Stimulated activated CD8-positive, alpha-beta memory T cell treated with anti-CD3 and anti-CD28 coated beads, Interleukin-12 subunit alpha, Interleukin-12 subunit beta, amount 100 ng/mL, for 24 hours (primary cell): ENCODE results near the gene ADAP2.
"Not testable (repeated sequence)": the region's sequence is repeated elsewhere in the genome, so short reads cannot be mapped to it uniquely, and the experiment has no call there.

Experiments used
- DNase-seq: peaks from one replicate; pipeline ENCODE4 v3.0.0-alpha.2; 2020; ENCODE audit errors: extremely low read depth

Gene ADAP2

DNA sequence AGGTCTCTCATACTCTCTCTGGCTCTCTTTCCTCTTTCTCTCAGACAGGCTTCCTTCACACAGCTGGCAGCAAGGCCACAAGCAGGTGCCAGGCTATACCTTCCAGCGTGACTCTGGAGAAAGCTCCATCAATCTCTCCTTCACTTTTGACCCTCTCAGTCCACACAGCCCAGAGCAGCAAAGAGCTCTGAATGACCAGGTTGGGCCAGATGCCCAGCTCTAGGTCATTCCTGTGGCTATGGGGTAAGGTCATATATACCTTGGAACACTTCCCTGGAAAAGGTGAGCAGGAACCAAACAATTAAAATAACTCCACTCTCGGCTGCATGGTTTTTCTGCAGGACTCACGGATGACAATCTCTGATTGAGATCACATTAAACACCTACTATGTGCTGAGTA lies 8.8 kb downstream of the ADAP2 start:
- no peak for DNase-seq

DNA sequence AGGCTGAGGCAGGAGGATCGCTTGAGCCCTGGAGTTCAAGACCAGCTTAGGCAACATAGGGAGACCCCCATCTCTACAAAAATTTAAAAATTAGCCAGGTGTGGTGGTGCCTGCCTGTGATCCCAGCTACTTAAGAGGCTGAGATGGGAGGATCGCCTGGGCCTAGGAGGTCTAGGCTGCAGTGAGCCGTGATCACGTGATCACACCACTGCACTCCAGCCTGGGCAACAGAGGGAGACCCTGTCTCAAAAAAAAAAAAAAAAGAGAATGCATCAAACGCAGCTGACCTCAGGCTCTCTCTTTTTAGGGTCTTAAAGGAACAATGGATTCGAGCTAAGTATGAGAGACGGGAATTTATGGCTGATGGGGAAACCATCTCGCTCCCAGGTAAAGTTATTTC lies 9.8 kb downstream of the ADAP2 start:
- not testable (repeated sequence) for DNase-seq

DNA sequence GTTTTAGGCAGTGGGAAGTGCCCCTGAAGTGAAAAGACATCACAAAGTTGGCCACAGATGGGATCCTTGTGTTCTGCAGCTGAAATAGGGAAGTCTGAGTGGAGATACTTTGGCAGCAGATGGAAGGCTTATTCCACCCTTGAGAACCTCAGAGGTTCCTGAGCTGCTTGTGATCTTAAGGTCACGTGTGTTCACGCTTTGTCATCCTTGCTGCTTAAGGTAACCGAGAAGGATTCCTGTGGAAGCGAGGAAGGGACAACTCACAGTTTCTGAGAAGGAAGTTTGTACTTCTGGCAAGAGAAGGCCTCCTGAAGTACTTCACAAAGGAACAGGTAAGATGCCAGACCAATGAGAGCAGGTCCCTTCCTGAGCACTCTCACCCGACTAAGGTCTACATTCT lies 12.2 kb downstream of the ADAP2 start:
- no peak for DNase-seq

DNA sequence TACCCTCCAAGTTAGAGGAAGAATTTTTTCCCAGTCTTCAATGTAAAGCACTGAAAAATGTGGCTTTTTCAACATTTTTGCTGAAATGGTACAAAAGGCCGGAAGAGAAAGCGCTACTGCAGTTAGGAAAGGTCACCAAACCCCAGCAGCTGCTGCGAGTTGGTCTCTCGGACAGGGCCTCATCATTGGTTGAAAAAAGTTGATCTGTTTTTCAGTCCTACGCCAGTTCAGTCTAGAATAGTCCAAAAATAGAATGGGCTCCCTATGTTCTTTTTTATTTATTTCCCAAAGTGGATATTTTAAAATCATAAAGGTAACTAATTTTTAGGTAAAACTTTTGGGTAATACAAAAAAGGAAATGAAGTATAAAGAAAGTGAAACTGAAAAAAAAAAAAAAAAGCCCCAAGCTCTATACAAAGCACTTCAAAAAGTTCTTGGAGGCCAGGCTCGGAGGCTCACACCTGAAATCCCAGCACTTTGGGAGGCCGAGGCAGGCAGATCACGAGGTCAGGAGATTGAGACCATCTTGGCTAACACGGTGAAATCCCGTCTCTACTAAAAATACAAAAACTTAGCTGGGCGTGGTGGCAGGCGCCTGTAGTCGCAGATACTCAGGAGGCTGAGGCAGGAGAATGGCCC lies 17.4 kb downstream of the ADAP2 start:
- no peak for DNase-seq

DNA sequence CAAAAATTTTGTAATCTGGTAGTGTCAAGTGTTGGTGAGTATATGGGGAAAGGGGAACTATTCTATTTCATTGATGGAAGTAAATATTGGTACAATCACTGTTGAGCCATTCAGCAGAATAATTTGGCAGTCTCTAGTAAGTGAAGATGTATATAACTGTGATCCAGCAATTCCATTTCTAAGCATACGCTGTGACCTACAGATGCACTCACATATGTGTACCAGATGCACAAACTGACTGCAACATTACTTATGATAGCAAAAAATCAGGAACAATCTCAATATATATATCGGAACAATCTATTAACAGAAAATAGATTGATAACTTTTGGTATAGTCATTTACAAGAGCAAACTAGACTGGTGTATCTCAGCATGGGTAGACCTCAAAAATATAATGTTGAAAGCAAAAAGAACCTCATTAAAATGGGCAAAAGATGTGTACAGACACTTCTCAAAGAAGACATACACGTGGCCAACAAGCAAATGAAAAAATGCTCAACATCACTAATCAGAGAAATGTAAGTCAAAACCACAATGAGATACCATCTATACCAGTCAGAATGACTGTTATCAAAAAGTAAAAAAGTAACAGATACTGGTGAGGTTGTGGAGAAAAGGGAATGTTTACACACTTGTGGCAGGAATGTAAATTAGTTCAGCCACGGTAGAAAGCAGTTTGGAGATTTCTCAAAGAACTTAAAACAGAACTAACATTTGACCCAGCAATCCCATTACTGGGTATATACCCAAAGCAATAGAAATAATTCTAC lies 20.7 kb downstream of the ADAP2 start:
- DNase-seq = no peak

DNA sequence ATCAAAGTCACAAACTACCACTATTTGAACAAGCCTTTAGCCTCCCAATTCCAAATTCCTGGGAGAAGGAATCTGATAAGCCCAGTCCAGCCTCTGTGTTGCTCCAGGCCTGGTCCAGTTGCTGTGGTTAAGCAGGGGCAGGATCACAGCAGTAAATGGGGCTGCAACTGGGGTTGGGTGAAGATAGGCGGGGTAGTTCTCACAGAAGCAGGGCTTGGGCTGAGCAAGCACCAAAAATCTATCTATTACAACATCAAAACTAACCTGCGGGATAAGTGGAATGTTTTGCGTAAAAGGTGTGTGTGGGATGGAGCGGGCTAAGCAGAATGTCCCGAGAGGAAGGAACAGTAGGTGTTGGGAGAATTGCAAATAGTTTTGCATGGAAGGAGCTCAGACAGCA lies 26.1 kb downstream of the ADAP2 start:
- DNase-seq = no peak

DNA sequence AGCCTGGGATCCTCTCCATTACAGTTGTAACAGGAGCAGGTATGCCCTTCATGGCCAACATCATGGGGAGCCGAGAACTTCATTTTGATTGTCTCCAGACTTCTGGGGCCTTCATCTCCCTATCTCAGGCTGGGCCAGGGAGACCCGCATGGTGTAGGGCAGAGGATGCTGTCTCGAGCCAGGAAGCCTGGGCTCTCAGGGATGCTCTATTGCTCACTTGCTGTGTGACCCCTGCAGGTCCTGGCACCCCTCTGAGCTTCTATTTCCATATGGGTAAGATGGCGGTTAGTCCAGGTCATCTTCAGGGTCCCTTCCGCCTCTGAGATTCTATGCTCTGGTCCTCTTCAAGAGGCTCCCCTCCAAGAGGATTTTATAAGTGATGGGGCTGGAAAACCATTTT lies 28.4 kb downstream of the ADAP2 start:
- DNase-seq = no peak

DNA sequence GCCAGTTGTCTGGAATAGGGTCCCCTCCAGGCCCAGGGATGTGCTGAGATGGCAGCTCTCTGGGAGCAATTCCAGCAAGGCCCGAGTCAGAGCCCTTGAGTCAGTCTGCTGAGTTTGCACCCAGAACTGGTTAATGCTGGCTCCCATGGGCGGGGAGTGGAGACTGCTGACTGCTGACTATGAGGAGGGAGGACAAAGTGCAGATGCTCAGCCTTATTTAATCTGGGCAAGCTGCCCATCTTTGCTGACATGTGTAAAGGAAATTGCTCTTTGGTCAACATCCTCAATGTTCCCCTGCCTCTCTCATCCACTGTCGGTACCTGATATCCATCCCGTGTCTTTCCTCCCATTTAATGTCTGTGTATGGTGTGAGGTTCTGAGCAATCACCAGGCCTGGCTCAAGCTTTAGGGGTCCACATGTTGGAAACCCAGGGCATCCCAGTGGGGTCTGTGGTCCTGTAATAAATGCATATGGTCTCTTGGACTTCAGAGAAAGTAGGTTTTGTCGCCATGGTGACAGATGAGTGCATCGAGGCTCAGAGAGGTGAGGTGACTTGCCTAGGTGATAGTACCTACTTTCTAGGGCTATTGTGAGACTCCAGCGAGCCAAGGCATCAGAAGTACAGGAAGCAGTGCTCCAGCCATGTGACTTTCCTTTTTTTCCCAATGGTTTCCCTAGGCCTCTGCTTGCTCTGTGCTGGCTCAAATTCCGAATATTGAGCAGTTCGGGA lies 29.1 kb downstream of the ADAP2 start:
- DNase-seq = no peak

DNA sequence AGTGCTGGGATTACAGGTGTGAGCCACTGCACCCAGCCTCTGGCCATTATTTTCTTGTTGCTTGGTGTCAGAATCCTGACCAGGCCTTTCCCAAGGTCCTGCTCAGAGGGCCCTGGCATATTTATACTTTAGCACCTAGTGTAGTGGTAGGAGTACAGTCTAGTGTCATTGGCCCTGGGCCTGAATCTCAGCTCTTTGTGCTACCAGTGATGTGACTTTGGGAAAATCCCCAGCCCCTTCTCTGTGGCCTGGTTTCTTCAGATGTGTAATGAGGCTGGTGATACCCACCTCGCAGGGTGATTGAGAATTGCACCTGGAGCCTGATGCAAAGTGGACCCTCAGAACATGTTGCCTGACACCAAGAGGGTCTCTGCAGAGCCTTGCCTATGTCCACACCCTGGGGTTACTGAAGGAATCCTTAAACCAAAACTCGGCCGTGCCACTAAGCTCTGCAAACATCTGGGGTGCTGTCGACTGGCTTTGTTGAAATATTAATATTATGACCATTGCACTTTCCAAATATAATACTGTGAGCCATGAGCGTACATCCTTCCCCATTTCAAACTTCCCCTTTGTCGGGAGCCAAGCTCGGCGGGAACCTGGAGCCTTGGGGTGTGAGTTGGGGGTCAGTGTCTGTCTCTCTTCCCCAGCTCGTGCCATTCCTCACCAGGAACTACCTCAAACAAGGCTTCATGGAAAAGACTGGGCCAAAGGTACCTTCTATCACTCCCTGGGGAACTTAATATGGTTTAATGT lies 31.1 kb downstream of the ADAP2 start:
- no peak for DNase-seq

DNA sequence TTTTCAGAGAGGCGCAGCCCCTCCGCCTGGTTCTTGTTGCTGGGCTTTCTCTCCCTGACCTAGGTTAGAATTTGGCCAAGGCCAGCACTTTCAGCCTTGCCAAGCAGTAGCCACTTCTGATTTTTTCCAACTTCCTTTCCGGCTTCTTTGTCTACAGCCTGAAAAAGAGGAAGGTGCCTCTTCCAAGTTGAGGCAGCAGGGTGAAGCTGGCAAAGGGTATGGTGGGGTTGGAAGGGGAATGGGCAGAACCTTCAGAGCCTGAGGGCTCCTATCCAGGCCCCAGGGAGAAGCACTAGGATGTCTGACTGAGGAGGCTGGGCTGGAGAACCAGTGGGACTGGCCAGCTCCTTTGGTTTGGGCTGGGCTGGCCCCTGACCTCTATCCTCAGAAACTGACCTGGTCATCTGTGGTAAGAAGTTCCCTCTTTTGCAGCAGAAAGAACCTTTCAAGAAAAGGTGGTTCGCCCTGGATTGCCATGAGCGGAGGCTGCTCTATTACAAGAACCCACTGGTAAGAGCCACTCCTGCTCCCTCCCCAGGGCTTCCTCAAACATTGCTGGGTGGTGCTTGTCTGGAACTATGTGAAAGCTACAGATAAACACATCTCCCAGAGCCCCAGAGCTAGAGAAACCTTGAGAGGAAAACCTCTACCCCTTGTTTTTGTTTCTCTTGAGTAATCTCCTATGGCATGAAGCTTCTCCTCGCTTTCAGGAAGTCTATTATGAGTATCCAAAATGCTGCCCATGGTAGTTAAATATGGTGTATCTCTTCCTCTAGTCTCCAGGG lies 32.5 kb downstream of the ADAP2 start:
- DNase-seq = no peak

DNA sequence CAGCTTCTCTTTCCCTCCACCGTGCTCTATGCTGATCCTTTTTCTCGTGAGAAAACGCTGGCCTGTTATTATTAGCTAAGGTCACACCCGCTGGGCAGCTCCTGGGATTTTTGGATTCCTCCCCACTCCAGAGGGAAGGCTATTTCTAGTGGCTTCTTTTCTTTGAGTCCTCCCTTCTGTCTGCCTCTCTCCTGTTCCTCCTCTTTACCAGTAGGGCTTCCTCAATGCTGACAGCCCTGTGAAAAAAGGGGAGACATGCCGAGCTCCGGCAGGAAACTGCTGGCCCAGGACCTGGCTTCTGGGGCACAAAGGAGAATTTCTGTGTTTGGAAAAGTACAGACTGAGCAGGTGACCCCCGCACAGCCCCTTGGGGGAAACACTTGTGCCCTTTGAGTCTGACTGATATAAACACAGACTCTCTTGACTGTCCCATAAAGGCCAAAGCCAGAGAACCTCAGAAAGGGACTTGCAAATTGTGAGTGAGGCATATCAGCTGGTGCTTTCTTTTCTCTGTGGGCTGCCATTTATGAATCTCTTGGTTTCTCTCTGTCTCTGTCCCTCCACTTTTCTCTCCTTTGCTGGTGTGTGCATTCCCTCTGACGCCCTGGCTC lies 35.1 kb downstream of the ADAP2 start:
- no peak for DNase-seq

DNA sequence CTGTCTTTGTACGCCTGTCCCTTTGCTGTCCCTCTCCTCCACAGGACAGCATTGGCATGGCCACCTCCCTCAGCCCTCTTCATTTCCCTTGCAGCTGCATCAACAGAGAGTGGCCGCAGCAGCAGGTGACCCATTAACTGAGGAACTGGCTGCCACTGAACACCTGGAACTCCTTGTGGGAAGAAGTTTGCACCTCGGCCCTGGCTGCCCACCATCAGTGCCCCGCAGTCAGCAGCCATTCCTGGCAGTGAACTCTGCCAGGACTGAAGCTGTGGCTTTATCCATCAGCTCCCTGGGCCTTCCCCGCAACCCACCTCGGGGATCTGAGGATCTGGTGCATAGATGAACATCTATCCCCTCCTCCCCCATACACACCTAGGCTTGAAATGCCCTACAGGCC lies 36.0 kb downstream of the ADAP2 start:
- DNase-seq = no peak

DNA sequence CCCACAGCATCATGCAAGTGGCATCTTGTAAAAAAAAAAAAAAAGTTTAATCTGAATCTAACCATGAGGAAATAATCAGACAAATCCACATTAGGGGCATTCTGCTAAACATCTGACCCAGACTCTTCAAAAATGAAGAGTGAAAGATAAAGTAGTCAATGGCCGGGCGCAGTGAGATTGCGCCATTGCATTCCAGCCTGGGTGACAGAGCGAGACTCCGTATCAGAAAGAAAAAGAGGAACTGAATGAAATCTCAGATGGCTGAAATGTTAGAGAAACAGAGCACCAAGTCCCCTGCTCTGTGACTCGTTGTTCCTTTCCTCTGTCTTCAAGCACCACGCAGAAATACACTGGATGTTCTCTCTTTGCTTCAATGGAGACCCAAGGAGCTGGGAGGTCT lies 36.4 kb downstream of the ADAP2 start:
- DNase-seq = no peak

DNA sequence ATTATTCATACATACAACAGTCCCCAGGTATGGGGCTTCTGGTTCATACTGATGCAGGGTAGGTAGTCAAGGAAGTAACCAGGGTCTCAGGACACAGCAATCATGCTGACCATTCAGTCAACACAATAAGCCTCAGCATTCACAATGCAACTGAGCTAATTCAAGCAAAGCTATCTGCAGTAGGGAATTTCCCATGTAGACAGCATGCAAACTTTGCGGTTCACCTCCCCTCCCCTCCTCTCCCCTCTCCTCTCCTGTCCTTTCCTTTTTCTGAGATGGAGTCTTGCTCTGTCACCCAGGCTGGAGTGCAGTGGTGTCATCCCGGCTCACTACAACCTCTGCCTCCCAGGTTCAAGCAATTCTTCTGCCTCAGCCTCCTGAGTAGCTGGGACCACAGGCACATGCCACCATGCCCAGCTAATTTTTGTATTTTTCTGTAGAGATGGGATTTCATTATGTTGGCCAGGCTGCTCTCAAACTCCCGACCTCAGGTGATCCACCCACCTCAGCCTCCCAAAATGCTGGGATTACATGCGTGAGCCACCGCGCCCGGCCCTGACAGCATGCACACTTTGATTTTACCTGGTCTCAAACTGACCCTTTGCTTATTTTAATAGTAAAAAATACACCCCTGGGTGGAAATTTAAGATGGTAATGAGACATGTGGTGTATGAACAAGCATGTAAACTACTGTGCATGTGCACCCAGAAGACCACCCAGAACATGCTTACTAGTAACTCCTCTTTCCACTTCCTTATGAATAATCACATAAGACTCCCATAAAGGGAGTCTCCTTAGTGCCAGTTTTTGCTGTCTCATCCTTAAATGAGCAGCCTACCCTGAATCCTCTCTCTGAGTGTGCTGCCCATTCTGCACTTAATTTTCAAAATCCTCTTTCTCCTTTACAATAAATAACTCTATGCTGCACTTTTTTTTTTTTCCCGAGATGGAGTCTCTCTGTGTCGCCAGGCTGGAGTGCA lies 39.8 kb downstream of the ADAP2 start:
- no peak for DNase-seq

DNA sequence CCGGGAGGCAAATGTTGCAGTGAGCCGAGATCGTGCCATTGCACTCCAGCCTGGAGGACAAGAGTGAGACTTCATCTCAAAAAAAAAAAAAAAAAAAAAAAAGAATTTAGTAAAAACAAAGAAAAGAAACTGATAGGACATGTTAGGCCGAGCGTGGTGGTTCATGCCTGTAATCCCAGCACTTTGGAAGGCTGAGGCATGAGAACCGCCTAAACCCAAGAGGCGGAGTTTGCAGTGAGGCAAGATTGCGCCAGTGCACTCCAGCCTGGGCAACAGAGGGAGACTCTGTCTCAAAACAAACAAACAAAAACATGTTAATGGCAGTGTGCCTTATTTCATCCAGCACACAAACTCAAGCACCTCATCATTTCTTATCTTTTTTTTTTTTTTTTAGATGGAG lies 42.6 kb downstream of the ADAP2 start:
- not testable (repeated sequence) for DNase-seq

DNA sequence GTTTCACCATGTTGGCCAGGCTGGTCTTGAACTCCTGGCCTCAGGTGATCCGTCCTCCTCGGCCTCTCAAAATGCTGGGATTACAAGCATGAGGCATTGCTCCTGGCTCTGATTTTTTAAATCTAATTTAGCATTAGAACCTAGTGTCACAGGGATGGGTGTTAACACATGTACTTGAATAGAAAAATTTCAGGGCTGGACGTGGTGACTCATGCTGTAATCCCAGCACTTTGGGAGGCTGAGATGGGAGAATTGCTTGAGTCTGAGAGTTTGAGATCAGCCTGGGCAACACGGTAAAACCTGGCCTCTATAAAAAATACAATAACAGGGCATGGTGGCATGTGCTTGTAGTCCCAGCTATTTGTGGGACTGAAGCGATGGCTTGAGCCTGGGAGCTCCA lies 43.1 kb downstream of the ADAP2 start:
- no peak for DNase-seq

DNA sequence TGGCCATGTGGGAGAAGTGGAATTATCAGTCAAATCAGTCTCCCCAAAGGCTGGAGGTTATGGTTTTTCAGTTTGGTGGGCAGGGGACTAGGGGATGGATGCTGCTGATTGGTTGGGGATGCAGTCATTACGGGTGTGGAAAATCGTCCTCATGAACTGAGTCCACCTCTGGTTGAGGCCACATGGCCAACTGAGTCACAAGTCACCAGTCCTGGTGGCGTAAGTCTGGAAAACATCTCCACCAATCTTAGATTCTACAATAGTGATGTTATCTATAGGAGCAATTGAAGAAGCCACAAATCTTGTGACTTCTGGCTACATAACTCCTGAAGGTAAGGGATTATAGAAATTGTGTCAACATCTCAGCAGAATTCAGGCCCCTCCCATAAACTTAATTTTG lies 43.9 kb downstream of the ADAP2 start:
- DNase-seq = no peak

DNA sequence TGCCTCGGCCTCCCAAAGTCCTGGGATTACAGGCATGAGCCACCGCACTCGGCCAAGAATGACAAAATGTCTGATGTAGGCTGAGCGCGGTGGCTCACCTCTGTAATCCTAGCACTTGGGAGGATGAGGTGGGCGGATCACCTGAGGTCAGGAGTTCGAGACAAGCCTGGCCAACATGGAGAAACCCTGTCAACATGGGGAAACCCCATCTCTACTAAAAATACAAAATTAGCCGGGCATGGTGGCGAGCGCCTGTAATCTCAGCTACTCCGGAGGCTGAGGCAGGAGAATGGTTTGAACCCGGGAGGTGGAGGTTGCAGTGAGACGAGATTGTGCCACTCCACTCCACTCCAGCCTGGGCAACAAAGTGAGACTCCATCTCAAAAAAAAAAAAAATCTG lies 46.2 kb downstream of the ADAP2 start:
- not testable (repeated sequence) for DNase-seq

DNA sequence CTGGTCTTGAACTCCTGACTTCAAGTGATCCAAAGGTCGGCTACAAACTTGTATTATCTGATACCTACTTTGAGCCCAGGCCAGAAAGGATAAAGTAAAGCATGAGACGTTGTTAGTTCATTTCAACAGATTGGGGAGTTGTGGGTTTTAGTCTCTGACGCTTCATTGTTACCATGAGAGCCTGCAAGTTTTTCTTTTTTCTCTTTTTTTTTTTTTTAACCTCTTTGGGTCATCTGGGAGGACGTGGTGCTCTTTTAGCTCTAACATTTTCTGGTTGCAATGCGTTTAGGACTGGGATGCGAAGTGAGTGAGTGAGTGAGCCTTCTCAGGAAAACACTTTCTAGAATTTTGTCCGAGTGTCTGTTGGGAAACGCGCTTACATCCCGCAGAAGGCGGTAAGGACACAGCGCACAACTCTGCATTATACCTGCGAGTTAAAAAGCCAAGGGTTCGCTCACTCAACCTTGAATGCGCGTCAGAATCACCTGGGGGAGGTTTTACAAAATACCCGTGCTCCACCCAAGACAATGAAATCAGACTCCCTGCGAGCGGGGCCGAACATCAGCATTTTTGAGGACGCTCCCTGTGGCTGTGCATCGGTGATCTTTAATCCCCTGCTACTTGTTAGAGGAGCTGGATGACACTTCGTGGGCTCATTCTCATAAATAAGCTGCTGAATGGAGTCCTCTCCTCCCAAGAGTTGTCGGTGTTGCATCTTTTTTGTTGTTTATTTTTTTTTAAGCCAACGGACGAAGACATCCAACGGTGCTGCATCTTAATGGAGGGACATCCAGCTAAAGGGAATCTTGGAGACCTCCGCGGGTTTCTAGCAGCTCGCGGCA lies 48.5 kb downstream of the ADAP2 start:
- no peak for DNase-seq
